IMR-90 (cell line): ENCODE measurements around the gene KRTAP4-9.
"Not testable (repeated sequence)": the region's sequence is repeated elsewhere in the genome, so short reads cannot be mapped to it uniquely, and the experiment has no call there.

Experiments
- FOS ChIP-seq: fragments of 150-350 bp; IDR thresholded peaks from 2 replicates; pipeline ENCODE4 v1.6.1; 2016; ENCODE audit warnings: low read depth, low read length
- MXI1 ChIP-seq: IDR thresholded peaks from 2 replicates; pipeline ENCODE4 v1.6.1; 2012; ENCODE audit warnings: low read depth, mild to moderate bottlenecking, low read length, moderate library complexity, borderline replicate concordance
- POLR2A ChIP-seq: IDR thresholded peaks from 2 replicates; pipeline ENCODE4 v1.6.1; 2012; ENCODE audit warnings: mild to moderate bottlenecking, low read depth, low read length
- RAD21 ChIP-seq: IDR thresholded peaks from 2 replicates; pipeline ENCODE4 v1.6.1; 2012; ENCODE audit warnings: low read length, improper control_type of control experiment
- SMC3 ChIP-seq: fragments of 150-350 bp; IDR thresholded peaks from 2 replicates; pipeline ENCODE4 v1.6.1; 2016; ENCODE audit warnings: low read depth, mild to moderate bottlenecking, antibody characterized with exemption, low read length, moderate library complexity
- TF ChIP-seq, protein P1 (sequence below): conservative IDR thresholded peaks from 2 replicates; pipeline ENCODE4 v1.5.1; 2012; ENCODE audit warnings: mild to moderate bottlenecking, low read depth, low read length, improper control_type of control experiment

GRCh38 chr17:41148971-41149651, 43.9 kb downstream of the KRTAP4-9 start:
- not testable (repeated sequence) for TF ChIP-seq POLR2A, RAD21, FOS, MXI1, SMC3
- TF ChIP-seq, protein P1, sequence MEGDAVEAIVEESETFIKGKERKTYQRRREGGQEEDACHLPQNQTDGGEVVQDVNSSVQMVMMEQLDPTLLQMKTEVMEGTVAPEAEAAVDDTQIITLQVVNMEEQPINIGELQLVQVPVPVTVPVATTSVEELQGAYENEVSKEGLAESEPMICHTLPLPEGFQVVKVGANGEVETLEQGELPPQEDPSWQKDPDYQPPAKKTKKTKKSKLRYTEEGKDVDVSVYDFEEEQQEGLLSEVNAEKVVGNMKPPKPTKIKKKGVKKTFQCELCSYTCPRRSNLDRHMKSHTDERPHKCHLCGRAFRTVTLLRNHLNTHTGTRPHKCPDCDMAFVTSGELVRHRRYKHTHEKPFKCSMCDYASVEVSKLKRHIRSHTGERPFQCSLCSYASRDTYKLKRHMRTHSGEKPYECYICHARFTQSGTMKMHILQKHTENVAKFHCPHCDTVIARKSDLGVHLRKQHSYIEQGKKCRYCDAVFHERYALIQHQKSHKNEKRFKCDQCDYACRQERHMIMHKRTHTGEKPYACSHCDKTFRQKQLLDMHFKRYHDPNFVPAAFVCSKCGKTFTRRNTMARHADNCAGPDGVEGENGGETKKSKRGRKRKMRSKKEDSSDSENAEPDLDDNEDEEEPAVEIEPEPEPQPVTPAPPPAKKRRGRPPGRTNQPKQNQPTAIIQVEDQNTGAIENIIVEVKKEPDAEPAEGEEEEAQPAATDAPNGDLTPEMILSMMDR: not testable (repeated sequence)
